G401 (cell line): ENCODE data around the gene CAGE1. TPM values are rescaled to one million over a fixed set of nuclear protein-coding genes. Genes with fewer than 3 reads are reported as not detected.
"Not testable (repeated sequence)": the region's sequence is repeated elsewhere in the genome, so short reads cannot be mapped to it uniquely, and the experiment has no call there.

Source experiments
- DNase-seq: peaks from one replicate; pipeline ENCODE4 v3.0.0-alpha.2; 2015; ENCODE audit warnings: low spot score
- in situ Hi-C: cut with HindIII; loops from 2 replicates; pipeline ENCODE4 v1.10.0; 2016; ENCODE audit warnings: low sequenced_read_pairs, mixed read lengths
- total RNA-seq: library from RNA; depleted of rRNA; stranded (reverse); fragments of >200 nt; shearing (Covaris generic); gene quantifications from 2 replicates; pipeline ENCODE4 v1.2.3, GENCODE V29; 2014

CAGE1 gene
- total RNA-seq, 1 experiment from 2014 or later, result 0.47 TPM

DNA sequence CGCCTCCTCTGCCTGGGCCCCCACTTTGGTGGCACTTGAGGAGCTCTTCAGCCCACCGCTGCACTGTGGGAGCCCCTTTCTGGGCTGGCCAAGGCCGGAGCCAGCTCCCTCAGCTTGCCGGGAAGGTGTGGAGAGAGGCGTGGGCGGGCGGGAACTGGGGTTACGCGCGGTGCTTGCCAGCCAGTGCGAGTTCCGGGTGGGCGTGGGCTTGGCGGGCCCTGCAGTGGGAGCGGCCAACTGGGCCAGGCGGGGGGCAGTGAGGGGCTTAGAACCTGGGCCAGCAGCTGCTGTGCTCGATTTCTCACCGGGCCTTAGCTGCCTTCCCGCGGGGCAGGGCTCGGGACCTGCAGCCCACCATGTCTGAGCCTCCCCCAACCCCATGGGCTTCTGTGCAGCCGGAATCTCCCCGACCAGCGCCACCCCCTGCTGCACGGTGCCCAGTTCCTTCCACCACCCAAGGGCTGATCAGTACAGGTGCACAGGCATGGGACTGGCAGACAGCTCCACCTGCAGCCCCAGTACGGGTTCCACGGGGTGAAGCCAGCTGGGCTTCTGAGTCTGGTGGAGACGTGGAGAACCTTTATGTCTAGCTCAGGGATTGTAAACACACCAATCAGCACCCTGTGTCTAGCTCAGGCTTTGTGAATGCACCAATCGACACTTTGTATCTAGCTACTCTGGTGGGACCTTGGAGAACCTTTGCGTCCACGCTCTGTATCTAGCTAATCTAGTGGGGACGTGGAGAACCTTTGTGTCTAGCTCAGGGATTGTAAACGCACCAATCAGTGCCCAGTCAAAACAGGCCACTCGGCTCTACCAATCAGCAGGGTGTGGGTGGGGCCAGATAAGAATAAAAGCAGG, 74.2 kb downstream of the CAGE1 start:
- DNase-seq, in situ Hi-C loops: not testable (repeated sequence)

DNA sequence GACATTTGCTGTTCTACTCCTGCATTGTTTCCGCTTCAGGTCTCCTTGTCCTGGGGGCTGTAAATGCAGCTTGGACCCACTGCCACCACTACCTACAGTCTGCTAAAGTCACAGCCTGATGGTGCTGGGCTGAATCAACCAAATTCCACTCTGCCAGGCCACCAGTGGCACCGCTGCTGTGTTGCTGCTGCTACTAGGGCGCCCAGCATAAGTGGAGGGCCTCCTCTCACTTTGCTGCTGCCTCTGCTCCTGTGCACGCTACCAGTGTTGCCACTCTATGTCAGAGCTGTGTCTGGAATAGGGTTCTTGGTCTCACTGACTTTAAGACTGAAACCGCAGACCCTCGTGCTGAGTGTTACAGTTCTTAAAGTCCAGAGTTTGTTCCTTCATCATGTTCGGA, 75.1 kb downstream of the CAGE1 start:
- in situ Hi-C loops, result no loop called here
- no peak for DNase-seq

DNA sequence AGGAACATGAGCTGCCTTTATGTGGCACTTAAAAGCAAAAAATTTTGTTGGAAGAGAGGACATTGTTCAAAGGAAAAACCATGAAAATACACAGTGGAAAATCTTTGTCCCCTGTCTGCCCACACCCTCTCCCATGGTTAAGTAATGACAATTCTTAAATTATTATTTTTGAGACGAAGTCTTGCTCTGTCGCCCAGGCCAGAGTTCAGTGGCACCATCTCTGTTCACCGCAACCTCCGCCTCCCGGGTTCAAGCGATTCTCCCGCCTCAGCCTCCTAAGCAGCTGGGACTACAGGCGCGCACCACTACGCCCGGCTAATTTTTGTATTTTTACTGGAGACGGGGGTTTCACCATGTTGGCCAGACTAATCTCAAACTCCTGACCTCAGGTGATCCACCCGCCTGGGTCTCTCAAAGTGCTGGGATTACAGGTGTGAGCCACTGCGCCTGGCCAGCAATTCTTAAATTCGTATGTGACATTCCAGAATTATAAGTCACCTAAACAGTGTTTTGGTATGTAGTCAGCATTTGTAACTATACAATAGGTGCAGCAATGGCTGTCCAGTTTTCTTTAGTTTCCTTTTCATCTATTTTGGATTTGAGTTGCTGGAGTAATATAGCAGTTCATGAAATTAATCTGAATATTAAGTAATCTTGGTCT, 75.9 kb downstream of the CAGE1 start:
- in situ Hi-C loops, result no loop called here

DNA sequence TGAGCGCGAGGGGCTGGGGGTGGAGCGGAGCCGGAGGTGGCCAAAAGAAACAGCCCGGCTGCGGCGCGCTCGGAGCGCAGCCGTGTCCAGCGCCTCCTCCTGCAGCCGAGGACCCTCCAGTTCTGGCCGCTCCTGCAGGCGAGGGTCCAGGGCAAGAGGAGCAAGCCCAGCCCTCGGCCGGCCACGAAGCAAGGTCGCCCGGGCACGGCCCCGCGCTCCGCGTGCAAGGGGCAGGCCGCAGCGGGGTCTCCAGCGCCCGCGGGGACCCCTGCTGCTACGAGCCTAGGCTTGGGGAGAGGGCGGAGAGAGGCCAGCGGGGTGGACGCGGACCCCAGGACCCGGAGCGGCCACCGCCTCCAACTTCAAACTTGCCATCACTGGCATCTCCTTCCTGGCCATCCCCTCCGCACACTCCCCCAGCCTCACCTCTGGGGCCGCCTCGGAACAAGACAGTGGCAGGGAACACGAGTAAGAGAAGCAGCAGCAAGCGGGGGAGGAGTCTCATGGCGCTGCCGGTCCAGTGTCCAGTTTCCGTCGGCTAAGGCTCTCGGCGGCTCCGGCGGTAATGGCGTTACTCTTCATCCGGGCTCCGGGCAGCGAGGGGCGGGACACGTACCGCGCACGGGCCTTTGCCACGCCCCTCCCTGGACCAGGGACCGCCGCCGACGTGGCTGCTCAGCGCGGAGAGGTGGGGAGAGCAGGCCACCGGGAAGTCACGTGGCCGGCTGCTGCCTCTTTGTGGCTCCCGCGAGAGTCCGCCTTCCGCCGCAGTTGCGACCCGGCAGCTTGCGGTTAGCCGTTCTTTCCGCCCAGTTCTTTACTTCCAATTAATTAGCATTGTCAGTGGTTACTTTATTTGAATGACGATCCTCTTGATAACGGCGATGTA, 76.7 kb downstream of the CAGE1 start, which contains the start of gene SSR1:
SSR1 (minus strand) TSS at position 584 of the 889 bp plus-strand sequence; CDS start at position 505, 79 bp downstream.
- DNase-seq, result peak; percentile 98
- in situ Hi-C loops, result no loop called here

More for the DNA sequence above, 75.9 kb downstream of the CAGE1 start:
- no peak for DNase-seq

DNA sequence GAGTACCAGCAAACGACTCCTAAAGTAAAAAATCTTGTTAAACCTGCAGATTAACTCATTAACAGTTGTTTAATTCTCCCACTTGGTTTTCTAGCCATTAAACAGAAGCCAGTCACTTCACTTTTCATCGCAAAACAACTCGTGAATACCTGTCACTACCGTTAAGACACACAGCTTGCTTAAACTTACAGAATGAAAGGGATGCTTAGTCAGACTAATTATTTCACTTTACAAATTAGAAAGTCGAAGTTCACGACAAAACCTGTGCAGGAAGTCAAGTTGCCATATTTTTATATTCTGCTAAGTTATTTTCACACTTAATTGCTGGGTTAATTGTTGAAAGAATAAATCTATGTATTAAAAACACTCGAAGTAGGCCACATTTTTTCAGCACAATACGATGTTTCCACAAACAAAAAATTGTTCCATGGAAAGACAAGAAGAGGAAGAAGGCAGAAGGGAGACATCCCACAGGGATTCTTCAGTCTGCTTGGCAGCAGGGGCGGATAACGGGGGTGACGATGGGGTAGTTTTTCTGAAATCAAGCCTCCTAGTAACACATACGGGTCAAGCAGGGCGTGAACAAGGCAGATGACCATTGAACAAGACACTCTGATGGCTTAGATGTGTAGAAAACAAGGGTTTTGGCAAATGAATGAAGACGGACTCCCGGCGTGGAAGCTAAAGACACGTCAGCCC, 77.5 kb downstream of the CAGE1 start:
- in situ Hi-C loops, result no loop called here
- peak; percentile 69 for DNase-seq

DNA sequence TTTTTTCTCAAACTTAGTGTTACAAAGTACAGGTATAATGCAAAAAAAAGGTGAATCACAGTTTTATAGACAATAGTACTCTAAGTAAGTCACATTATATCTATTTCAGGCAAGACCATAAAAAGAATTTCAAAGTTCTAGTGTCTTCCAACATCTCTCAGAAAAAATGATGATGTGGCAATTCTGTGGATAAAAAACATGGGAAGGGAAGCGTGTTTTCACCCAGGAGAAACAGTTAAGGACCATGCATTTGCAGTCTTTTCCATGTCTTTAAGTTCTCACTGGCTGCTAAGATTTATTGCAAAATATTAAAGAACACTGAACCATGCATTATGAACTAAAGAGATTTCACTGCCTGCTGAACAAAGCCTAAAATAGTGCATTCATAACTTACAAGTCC, 78.4 kb downstream of the CAGE1 start:
- in situ Hi-C loops, result no loop called here
- DNase-seq, result no peak

DNA sequence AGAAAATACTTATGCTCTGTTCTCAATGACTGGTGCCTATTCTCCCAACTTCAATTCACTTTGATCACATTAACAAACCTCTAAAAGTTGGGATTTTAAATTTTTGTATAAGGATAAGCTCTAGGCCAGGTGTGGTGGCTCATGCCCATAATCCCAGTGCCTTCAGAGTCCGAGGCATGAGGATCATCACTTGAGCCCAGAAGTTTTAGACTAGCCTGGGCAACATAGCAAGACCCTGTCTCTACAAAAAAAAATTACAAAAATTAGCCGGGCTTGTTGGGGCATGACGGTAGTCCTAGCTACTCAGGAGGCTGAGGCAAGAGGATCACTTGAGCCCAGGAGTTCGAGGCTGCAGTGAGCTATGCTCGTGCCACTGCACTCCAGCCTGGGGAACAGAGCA, 80.5 kb downstream of the CAGE1 start:
- in situ Hi-C loops, result no loop called here
- no peak for DNase-seq

DNA sequence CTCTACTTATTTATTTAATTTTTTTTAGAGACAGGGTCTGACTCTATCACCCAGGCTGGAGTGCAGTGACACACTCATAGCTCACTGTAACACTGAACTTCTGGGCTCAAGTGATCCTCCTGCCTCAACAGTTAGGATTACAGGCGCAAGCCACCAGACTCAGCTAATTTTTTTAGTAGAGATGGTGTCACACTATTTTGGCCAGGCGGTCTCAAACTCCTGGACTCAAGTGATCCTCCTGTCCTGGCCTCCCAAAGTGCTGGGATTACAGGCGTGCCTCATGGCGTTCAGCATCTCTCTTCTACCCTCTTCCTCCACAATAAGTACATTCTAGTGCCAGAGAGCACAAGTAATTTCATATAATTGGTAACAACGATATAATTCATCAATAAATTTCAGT, 82.0 kb downstream of the CAGE1 start:
- in situ Hi-C loops, result no loop called here

DNA sequence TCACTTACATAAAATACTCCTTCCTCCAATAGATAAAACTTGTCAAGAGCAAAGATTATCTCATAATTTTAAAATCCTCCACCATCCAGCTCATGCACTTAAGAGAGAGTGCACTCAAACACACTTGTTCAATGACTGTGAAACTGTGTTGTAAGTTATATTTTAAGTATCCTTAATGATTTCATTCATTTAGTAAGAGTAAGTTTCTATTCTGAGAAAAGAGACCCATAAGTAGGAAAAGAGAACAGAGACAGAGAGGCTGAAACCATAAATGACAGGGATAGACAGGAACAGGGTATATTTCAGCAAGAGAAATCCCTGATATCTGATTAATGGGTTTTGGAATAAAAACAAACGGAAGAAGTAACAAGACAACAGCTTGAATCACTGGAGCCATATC, 84.7 kb downstream of the CAGE1 start:
- in situ Hi-C loops, result no loop called here

More for the DNA sequence above, 82.0 kb downstream of the CAGE1 start:
- no peak for DNase-seq

DNA sequence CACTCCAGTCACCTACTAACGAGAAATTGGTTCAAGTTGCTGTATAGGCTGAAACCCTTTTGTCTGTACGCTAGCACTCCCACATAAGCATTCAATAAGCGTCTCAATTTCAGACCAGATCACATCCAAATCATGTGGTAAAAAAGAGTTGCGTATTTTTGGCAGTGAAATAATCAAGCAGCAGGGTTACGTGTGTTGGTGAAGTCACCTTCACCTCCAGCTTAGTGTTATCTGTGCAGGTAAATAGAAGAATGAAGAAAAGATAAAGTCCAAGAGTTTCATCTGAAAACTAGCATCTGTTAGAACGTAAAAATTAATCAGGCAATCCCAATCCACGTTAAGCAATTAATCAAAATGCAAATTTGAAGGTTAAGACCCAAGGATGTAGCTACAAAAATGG, 87.8 kb downstream of the CAGE1 start:
- in situ Hi-C loops, result no loop called here
- DNase-seq, result no peak

More for the DNA sequence above, 84.7 kb downstream of the CAGE1 start:
- no peak for DNase-seq

DNA sequence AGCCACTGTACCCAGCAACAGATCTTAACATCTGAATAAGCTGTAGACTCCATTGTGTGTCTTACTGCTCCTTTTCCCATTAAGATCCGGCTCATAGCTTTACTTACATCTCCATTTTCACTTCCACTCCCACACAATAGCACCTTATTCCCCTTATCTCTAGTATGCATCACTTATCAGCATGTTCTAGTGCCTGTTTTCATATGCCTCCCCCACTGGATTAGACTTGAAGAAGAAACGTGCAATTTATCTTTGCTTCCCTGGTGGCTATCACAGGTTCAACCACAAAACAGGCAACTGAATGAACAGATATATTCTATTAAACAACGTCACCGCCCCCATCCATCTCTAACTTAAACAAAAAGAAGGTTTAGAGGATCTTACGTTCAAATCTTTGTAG, 88.6 kb downstream of the CAGE1 start:
- DNase-seq, result no peak

DNA sequence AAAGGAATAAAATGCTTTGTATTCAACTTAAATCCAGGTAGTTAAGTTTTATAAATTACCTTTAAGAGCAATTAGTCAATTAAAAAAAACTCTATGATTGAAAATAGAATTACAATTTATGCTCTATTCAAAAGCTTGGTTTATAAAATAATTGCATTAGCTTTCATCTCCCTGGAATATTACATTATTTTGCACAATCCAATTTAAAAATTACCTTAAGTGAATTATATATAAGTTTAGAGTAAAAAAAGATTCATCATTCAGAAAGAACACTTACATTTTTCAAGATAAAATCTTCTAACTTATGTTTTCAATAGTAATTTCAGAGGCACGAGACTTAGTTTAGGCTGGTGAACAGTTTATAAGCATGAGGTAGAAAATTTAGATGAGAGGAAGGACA, 91.4 kb downstream of the CAGE1 start:
- DNase-seq, result no peak
- in situ Hi-C loops, result loop anchor here (25.0 kb wide), 1 partner anchor 264 kb away; no protein-coding TSS in a partner anchor

More for the DNA sequence above, 88.6 kb downstream of the CAGE1 start:
- in situ Hi-C loops, result no loop called here

DNA sequence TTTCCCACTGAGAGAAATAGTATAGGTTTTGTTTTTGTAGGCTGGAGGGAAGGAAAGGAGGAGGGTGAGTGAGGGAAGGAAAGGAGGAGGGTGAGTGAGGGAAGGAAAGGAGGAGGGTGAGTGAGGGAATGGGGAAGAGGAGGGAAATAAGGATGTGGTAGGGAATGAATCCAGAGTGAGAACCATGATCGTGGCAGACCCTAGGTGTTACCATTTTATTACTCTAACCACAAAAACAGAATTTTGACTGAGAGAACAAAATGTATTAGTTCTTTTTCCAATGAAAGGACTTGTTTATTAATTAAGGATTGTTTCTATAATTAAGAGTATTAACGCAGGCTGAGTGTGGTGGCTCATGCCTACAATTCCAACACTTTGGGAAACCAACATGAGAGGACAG, 92.9 kb downstream of the CAGE1 start:
- in situ Hi-C loops, result loop anchor here (25.0 kb wide), 1 partner anchor 266 kb away; no protein-coding TSS in a partner anchor
- no peak for DNase-seq

DNA sequence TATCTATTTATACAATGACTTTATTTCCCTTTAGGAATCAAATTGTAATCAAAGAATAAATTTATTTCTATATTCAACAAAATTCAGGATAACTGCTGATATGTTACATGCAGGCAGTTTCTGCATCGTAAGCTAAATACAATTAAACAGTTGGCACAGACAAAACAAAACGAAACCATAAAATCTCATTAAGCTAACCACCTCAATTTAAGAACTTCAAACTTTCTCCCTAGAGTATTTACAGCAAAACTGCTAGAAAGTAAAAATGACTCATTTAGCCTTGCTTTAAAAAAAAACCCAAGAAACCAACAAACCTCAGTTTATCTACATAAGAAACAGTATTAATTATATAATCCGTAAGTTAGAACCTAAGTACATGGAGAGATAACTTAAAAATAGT, 93.6 kb downstream of the CAGE1 start:
- in situ Hi-C loops, result loop anchor here (25.0 kb wide), 1 partner anchor 266 kb away; no protein-coding TSS in a partner anchor
- DNase-seq, result no peak

DNA sequence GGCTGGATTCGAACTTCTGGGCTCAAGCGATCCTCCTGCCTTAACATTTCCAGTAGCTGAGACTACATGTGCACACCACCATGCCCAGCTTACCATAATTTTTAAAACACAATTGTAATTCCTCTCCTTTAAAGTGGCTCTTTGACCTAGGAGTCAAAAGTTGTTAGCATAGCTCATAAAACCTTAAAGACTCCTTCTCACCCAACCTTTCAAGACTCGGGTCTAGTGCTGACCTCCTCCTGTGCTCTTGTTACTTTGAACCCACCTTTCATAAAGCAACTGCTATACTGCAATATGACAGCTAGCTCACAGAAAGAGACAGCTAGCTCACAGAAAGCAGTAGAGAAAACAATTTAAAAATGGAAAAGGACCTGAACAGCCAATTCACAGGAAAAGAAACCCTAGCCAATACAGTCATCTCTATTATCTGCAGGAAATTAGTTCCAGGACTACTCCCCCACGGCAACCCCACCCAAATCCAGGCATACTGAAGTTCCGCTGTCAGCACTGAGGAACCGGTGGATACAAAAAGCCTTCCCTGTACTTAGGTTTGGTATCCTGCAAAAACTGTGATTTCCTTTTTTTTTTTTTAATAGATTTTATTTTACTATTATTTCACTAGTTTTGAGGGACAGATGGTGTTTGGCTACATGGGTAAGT, 96.8 kb downstream of the CAGE1 start:
- in situ Hi-C loops, result loop anchor here (25.0 kb wide), 1 partner anchor 270 kb away; no protein-coding TSS in a partner anchor
- no peak for DNase-seq

DNA sequence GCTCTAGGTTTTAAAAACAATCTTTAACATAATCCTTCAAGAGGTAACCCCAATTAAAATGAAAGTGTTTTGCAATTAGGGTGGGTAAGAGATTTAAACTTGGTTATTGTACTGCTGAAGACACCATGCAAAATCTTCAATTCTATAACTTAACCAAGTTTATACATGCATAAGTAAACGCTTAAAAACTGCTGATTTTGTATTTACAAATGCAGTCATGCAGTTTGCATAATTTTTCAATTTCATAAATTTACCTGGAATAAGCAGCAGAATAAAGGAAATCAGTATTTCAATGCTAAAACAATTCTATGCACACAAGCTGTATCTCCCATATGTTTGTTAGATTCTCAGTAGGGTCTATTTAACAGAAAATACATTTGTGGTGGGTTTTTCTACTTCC, 99.5 kb downstream of the CAGE1 start:
- in situ Hi-C loops, result loop anchor here (25.0 kb wide), 1 partner anchor 272 kb away; no protein-coding TSS in a partner anchor
- no peak for DNase-seq

DNA sequence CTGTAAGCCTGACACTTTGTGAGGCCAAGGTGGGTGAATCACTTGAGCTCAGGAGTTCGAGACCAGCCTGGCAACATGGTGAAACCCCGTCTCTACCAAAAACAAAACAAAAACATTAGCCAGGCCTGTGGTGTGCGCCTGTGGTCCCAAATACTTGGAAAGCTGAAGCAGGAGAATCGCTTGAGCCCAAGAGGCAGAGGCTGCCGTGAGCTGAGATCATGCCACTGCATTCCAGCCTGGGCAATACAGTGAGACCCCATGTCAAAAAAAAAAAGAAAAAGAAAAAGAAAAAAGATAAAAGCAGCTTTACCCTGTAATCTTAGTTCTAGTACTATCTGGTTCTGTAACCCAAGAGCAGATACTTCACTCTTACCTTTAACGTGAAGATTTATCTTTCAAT, 104.1 kb downstream of the CAGE1 start:
- in situ Hi-C loops, result loop anchor here (25.0 kb wide), 1 partner anchor 277 kb away; no protein-coding TSS in a partner anchor
- no peak for DNase-seq

DNA sequence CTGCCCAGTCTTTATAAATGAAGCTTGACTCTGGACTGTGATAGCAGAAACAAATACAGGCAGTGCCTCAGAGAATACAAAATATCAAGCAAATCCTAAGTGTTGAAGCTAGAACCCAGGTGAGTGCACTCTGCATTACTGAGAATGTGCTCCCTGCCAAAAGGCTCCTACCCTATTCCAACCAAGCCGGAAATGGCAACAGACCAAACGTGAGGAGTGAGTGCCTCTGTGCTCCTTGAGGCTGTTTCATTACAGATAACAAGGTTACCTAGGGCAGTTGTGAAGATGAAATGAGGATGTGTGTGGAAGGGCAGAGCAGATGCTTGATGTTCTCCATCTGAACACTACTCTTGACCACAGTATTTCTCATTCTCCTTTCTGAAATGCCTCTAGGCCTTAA, 105.9 kb downstream of the CAGE1 start:
- in situ Hi-C loops, result loop anchor here (25.0 kb wide), 1 partner anchor 279 kb away; no protein-coding TSS in a partner anchor
- DNase-seq, result no peak
